Measurements from ENCODE around the gene EEF2K.

DNA sequence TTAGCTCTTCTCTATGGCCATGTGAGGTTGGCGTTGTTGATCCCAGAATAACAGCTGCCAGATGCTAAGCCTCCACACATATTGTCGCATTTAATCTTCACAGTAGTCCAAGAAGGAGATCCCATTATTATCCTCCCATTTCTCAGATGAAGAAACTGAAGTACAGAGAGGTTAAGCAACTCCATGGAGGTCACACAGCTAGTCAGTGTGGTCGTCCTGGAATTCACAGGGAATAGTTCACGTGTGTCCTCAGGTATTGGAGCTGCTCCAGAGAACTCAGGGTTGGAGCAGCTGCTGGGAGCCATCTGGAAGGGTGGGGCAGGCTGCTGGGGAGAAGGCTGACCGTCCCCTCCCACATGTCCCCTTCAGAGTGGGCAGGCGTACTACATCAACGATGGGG is 24.2 kb upstream of the EEF2K start:
- no peak for TF ChIP-seq YY1 (IDR thresholded peaks at IDR 0.05; ENCODE audit: insufficient read depth, insufficient read length)
- TF ChIP-seq ZNF274 (IDR thresholded peaks at IDR 0.05; ENCODE audit: low read depth, low read length) = no peak

Measured in NT2/D1 (cell line).